ENCODE results near the gene LMX1A. TPM values are rescaled to one million over a fixed set of nuclear protein-coding genes. Genes with fewer than 3 reads are reported as not detected.

LMX1A gene
- total RNA-seq, 1 donor from 2014 or later, result not detected

DNA sequence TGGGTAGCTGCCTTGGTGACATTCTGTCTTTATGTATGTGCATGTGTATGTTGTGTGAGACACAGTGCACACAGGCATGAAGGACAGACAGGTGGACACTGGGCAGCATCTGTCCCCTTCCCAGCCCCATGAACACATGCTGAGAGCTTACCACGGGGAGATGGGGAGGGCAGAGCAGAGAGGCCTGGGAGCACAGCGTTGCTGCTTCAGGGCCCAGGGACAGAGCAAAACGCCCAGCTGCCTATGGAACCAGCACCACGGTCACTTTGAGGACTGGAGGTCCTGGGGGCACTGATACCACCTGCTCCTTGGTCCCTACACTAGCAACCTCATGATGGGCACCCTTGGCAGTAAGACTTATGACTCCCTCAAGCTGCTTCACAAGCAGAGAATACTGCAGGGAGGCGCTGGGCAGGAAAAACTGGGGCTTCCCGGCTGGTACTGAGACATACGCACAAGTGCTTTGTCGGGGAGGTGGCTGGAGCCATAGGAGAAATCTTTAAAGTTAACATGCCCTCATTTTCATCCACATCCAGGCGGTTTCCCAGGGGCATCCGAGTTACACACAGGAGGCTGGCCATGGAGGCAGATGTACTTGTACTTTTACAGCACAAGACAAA, 40.3 kb downstream of the LMX1A start:
- Mint-ChIP-seq H3K9me3 (ENCODE audit: unreplicated experiment) (no peaks in the 10 kb centered on the region), H3K36me3 (ENCODE audit: unreplicated experiment) (no peaks in the 10 kb centered on the region), H3K4me1 (ENCODE audit: unreplicated experiment) (no peaks in the 10 kb centered on the region), H3K4me3 (ENCODE audit: unreplicated experiment) (no peak overlapping the region), H3K27me3 (ENCODE audit: unreplicated experiment) (peaks cover 8% of the 10 kb centered on the region), H3K27ac (ENCODE audit: unreplicated experiment) (no peak overlapping the region)
- TF ChIP-seq, protein P1, sequence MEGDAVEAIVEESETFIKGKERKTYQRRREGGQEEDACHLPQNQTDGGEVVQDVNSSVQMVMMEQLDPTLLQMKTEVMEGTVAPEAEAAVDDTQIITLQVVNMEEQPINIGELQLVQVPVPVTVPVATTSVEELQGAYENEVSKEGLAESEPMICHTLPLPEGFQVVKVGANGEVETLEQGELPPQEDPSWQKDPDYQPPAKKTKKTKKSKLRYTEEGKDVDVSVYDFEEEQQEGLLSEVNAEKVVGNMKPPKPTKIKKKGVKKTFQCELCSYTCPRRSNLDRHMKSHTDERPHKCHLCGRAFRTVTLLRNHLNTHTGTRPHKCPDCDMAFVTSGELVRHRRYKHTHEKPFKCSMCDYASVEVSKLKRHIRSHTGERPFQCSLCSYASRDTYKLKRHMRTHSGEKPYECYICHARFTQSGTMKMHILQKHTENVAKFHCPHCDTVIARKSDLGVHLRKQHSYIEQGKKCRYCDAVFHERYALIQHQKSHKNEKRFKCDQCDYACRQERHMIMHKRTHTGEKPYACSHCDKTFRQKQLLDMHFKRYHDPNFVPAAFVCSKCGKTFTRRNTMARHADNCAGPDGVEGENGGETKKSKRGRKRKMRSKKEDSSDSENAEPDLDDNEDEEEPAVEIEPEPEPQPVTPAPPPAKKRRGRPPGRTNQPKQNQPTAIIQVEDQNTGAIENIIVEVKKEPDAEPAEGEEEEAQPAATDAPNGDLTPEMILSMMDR (IDR thresholded peaks at IDR 0.05), result no peak
- peak; percentile 73 for DNase-seq (ENCODE audit: extremely low spot score, unreplicated experiment)

DNA sequence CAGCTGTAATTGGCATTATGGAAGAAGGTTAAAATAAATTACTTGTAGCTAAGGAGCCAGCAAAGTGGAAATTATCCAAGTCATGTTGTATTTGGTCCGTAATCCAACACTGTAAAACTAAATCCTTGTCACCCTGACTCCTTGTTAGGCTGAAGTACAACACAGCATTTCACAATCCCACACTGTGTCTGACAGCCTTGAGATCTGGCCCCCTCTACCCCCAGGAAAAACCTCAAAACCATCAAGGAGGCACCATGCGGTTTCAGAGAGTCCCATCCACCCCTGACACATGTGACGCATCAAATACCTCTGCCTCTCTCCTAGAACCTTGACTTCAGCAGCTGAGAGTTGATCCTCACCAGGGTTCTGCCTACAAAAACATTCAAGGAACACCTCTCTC, 41.0 kb downstream of the LMX1A start:
- TF ChIP-seq, protein P1 (IDR thresholded peaks at IDR 0.05), result no peak
- Mint-ChIP-seq H3K36me3 (ENCODE audit: unreplicated experiment) (no peaks in the 10 kb centered on the region), H3K4me1 (ENCODE audit: unreplicated experiment) (no peaks in the 10 kb centered on the region), H3K9me3 (ENCODE audit: unreplicated experiment) (no peaks in the 10 kb centered on the region), H3K4me3 (ENCODE audit: unreplicated experiment) (no peak overlapping the region), H3K27me3 (ENCODE audit: unreplicated experiment) (peaks cover 8% of the 10 kb centered on the region), H3K27ac (ENCODE audit: unreplicated experiment) (no peak overlapping the region)
- DNase-seq (ENCODE audit: extremely low spot score, unreplicated experiment), result peak; percentile 13

DNA sequence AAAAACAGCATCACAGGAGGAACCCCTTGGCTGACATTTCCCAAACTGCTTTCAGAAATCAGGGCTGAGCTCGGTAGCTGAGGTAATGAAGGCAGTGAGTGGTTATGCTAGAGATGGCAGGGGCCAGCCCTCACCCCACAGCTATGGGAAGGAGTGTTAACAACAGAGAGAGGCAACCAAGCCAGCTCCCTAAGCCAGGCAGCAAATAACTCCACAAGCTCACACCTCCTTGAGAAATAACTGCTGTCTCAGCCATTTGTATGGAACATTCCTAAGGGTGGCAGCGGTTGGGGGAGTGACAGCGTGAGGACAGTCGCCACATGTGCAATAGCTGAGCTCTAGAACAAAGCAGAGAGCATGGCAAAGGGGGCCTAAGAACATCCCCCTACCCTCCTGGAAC, 42.6 kb downstream of the LMX1A start:
- no peaks in the 10 kb centered on the region for H3K9me3 Mint-ChIP-seq (ENCODE audit: unreplicated experiment)
- peak; percentile 56 for DNase-seq (ENCODE audit: extremely low spot score, unreplicated experiment)
- no peak overlapping the region for H3K27ac Mint-ChIP-seq (ENCODE audit: unreplicated experiment)
- H3K36me3 Mint-ChIP-seq (ENCODE audit: unreplicated experiment), result no peaks in the 10 kb centered on the region
- no peaks in the 10 kb centered on the region for H3K4me1 Mint-ChIP-seq (ENCODE audit: unreplicated experiment)
- TF ChIP-seq, protein P1 (IDR thresholded peaks at IDR 0.05), result no peak
- H3K27me3 Mint-ChIP-seq (ENCODE audit: unreplicated experiment), result peaks cover 8% of the 10 kb centered on the region
- no peak overlapping the region for H3K4me3 Mint-ChIP-seq (ENCODE audit: unreplicated experiment)

DNA sequence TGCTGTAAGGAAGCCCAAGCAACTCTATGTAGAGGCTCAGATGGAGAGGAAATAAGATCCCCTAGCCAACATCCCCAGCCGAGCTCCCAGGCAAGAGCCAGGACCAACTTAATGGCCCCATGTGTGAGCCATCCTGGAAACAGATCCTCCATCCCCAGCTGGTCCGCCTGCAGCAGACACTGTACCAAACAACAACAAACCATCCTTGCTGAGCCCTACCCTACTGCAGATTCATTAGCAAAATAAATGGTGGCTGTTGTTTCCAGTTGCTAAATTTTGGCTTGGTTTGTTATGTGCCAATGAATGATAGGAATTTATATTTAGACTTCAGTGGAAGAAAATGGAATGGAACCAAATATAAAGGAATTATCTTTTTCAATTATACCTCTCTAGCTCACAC, 43.9 kb downstream of the LMX1A start:
- Mint-ChIP-seq H3K27me3 (ENCODE audit: unreplicated experiment) (peaks cover 4% of the 10 kb centered on the region), H3K27ac (ENCODE audit: unreplicated experiment) (no peak overlapping the region)

More for the DNA sequence above, 43.9 kb downstream of the LMX1A start:
- peak; percentile 42 for DNase-seq (ENCODE audit: extremely low spot score, unreplicated experiment)
- Mint-ChIP-seq H3K36me3 (ENCODE audit: unreplicated experiment) (no peaks in the 10 kb centered on the region), H3K4me1 (ENCODE audit: unreplicated experiment) (no peaks in the 10 kb centered on the region), H3K9me3 (ENCODE audit: unreplicated experiment) (no peaks in the 10 kb centered on the region), H3K4me3 (ENCODE audit: unreplicated experiment) (no peak overlapping the region)
- TF ChIP-seq, protein P1 (IDR thresholded peaks at IDR 0.05), result no peak

Data from osteocyte (in vitro differentiated cells).